ENCODE results near the gene CYBA.

DNA sequence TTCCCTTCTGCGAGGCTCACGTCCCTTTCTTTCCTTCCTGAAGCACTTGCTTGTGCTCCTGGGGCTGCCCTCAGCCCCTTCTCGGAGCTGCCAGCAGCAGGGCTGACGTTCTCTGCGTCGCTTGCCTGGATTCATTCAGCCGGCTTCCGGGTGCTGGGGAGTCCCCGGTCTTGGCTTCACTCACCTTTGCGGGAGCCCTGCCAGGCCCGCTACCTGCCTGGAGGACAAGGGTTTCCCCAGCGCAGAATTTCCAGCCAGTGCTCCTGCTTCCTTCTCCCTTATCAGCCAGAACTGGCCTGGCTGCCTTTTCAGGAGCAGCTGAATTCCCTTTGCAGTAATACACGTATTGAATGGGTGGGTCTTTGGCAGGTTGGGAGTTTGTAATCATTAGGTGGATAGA, 34.5 kb downstream of the CYBA start:
- TF ChIP-seq, protein P1, sequence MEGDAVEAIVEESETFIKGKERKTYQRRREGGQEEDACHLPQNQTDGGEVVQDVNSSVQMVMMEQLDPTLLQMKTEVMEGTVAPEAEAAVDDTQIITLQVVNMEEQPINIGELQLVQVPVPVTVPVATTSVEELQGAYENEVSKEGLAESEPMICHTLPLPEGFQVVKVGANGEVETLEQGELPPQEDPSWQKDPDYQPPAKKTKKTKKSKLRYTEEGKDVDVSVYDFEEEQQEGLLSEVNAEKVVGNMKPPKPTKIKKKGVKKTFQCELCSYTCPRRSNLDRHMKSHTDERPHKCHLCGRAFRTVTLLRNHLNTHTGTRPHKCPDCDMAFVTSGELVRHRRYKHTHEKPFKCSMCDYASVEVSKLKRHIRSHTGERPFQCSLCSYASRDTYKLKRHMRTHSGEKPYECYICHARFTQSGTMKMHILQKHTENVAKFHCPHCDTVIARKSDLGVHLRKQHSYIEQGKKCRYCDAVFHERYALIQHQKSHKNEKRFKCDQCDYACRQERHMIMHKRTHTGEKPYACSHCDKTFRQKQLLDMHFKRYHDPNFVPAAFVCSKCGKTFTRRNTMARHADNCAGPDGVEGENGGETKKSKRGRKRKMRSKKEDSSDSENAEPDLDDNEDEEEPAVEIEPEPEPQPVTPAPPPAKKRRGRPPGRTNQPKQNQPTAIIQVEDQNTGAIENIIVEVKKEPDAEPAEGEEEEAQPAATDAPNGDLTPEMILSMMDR (optimal IDR thresholded peaks at IDR 0.05 in 1 of 3, IDR thresholded peaks at IDR 0.05 in 1 of 3, conservative IDR thresholded peaks at IDR 0.05 in 1 of 3; ENCODE audit: extremely low read depth in 1 of 3, insufficient read depth in 2 of 3, low read length in 3 of 3), result no peak
- no peak for TF ChIP-seq EZH2 (IDR thresholded peaks at IDR 0.05; ENCODE audit: low read length)
